Measurements from ENCODE around the gene C12orf54.
"Not testable (repeated sequence)": the region's sequence is repeated elsewhere in the genome, so short reads cannot be mapped to it uniquely, and the experiment has no call there.

The C12orf54 gene

GRCh38 chr12:48482198-48482597 is at the start of gene C12orf54:
TSS of gene C12orf54 (plus strand) at chr12:48482498. CDS start at chr12:48483297, 799 bp downstream.
- H3K27me3 ChIP-seq (ENCODE audit: control insufficient read depth, insufficient read depth, low read length) = no peaks in the 10 kb centered on the region
- H3K9ac ChIP-seq (ENCODE audit: low read length) = no peak within 1 kb of the TSS
- H3K4me1 ChIP-seq (ENCODE audit: control insufficient read depth, low read depth, low read length) = no peaks in the 10 kb centered on the region
- no peak within 1 kb of the TSS for H3K4me3 ChIP-seq (ENCODE audit: low read length)
- H3K27ac ChIP-seq (ENCODE audit: low read length) = no peak within 1 kb of the TSS
- H3K36me3 ChIP-seq (ENCODE audit: control insufficient read depth, low read depth, low read length) = no peaks in the 10 kb centered on the region
- H3K9me3 ChIP-seq (ENCODE audit: control insufficient read depth, low read depth, low read length) = no peaks in the 10 kb centered on the region

GRCh38 chr12:48434016-48434415 is 48.3 kb upstream of the C12orf54 start:
- H3K4me3 ChIP-seq (ENCODE audit: low read length); H3K27me3 ChIP-seq (ENCODE audit: control insufficient read depth, insufficient read depth, low read length); H3K27ac ChIP-seq (ENCODE audit: low read length); H3K4me1 ChIP-seq (ENCODE audit: control insufficient read depth, low read depth, low read length); H3K9me3 ChIP-seq (ENCODE audit: control insufficient read depth, low read depth, low read length); H3K9ac ChIP-seq (ENCODE audit: low read length); H3K36me3 ChIP-seq (ENCODE audit: control insufficient read depth, low read depth, low read length): not testable (repeated sequence)

GRCh38 chr12:48441069-48441468 is 41.2 kb upstream of the C12orf54 start:
- no peak overlapping the region for H3K9ac ChIP-seq (ENCODE audit: low read length)

GRCh38 chr12:48442179-48442847 is 40.0 kb upstream of the C12orf54 start:
- Histone ChIP-seq H3K4me1 (ENCODE audit: control insufficient read depth, low read depth, low read length) (peaks cover 6% of the 10 kb centered on the region), H3K9ac (ENCODE audit: low read length) (no peak overlapping the region), H3K4me3 (ENCODE audit: low read length) (no peak overlapping the region), H3K9me3 (ENCODE audit: control insufficient read depth, low read depth, low read length) (no peaks in the 10 kb centered on the region), H3K36me3 (ENCODE audit: control insufficient read depth, low read depth, low read length) (no peaks in the 10 kb centered on the region), H3K27me3 (ENCODE audit: control insufficient read depth, insufficient read depth, low read length) (no peaks in the 10 kb centered on the region), H3K27ac (ENCODE audit: low read length) (no peak overlapping the region)

More at GRCh38 chr12:48441069-48441468, 41.2 kb upstream of the C12orf54 start:
- Histone ChIP-seq H3K27me3 (ENCODE audit: control insufficient read depth, insufficient read depth, low read length) (no peaks in the 10 kb centered on the region), H3K4me3 (ENCODE audit: low read length) (no peak overlapping the region), H3K36me3 (ENCODE audit: control insufficient read depth, low read depth, low read length) (no peaks in the 10 kb centered on the region), H3K4me1 (ENCODE audit: control insufficient read depth, low read depth, low read length) (peaks cover 2% of the 10 kb centered on the region), H3K27ac (ENCODE audit: low read length) (no peak overlapping the region), H3K9me3 (ENCODE audit: control insufficient read depth, low read depth, low read length) (no peaks in the 10 kb centered on the region)

- Histone ChIP-seq H3K27me3 (ENCODE audit: control insufficient read depth, insufficient read depth, low read length) (no peaks in the 10 kb centered on the region), H3K9ac (ENCODE audit: low read length) (no peak overlapping the region), H3K9me3 (ENCODE audit: control insufficient read depth, low read depth, low read length) (peaks cover 3% of the 10 kb centered on the region), H3K4me1 (ENCODE audit: control insufficient read depth, low read depth, low read length) (peaks cover 12% of the 10 kb centered on the region), H3K27ac (ENCODE audit: low read length) (no peak overlapping the region), H3K4me3 (ENCODE audit: low read length) (no peak overlapping the region), H3K36me3 (ENCODE audit: control insufficient read depth, low read depth, low read length) (no peaks in the 10 kb centered on the region)
These were observed 36.8 kb upstream of the C12orf54 start for GRCh38 chr12:48445538-48445937.

- peaks cover 3% of the 10 kb centered on the region for H3K9me3 ChIP-seq (ENCODE audit: control insufficient read depth, low read depth, low read length)
- no peaks in the 10 kb centered on the region for H3K27me3 ChIP-seq (ENCODE audit: control insufficient read depth, insufficient read depth, low read length)
- no peaks in the 10 kb centered on the region for H3K36me3 ChIP-seq (ENCODE audit: control insufficient read depth, low read depth, low read length)
- H3K27ac ChIP-seq (ENCODE audit: low read length) = no peak overlapping the region
- no peak overlapping the region for H3K4me3 ChIP-seq (ENCODE audit: low read length)
- peaks cover 12% of the 10 kb centered on the region for H3K4me1 ChIP-seq (ENCODE audit: control insufficient read depth, low read depth, low read length)
- no peak overlapping the region for H3K9ac ChIP-seq (ENCODE audit: low read length)
These were observed 36.0 kb upstream of the C12orf54 start for GRCh38 chr12:48446161-48446776.

- peaks cover 3% of the 10 kb centered on the region for H3K9me3 ChIP-seq (ENCODE audit: control insufficient read depth, low read depth, low read length)
- H3K36me3 ChIP-seq (ENCODE audit: control insufficient read depth, low read depth, low read length) = no peaks in the 10 kb centered on the region
- H3K27me3 ChIP-seq (ENCODE audit: control insufficient read depth, insufficient read depth, low read length) = no peaks in the 10 kb centered on the region
- H3K9ac ChIP-seq (ENCODE audit: low read length) = no peak overlapping the region
- no peak overlapping the region for H3K27ac ChIP-seq (ENCODE audit: low read length)
- H3K4me1 ChIP-seq (ENCODE audit: control insufficient read depth, low read depth, low read length) = peaks cover 12% of the 10 kb centered on the region
- no peak overlapping the region for H3K4me3 ChIP-seq (ENCODE audit: low read length)
These were observed 34.5 kb upstream of the C12orf54 start for GRCh38 chr12:48447755-48448154.

- no peak overlapping the region for H3K4me3 ChIP-seq (ENCODE audit: low read length)
- peaks cover 3% of the 10 kb centered on the region for H3K9me3 ChIP-seq (ENCODE audit: control insufficient read depth, low read depth, low read length)
- no peaks in the 10 kb centered on the region for H3K36me3 ChIP-seq (ENCODE audit: control insufficient read depth, low read depth, low read length)
- H3K27me3 ChIP-seq (ENCODE audit: control insufficient read depth, insufficient read depth, low read length) = no peaks in the 10 kb centered on the region
- H3K9ac ChIP-seq (ENCODE audit: low read length) = no peak overlapping the region
- no peak overlapping the region for H3K27ac ChIP-seq (ENCODE audit: low read length)
- H3K4me1 ChIP-seq (ENCODE audit: control insufficient read depth, low read depth, low read length) = peaks cover 6% of the 10 kb centered on the region
These were observed 30.9 kb upstream of the C12orf54 start for GRCh38 chr12:48451372-48451771.

GRCh38 chr12:48452961-48453360 is 29.3 kb upstream of the C12orf54 start:
- H3K4me3 ChIP-seq (ENCODE audit: low read length); H3K27ac ChIP-seq (ENCODE audit: low read length); H3K27me3 ChIP-seq (ENCODE audit: control insufficient read depth, insufficient read depth, low read length); H3K36me3 ChIP-seq (ENCODE audit: control insufficient read depth, low read depth, low read length); H3K4me1 ChIP-seq (ENCODE audit: control insufficient read depth, low read depth, low read length); H3K9ac ChIP-seq (ENCODE audit: low read length); H3K9me3 ChIP-seq (ENCODE audit: control insufficient read depth, low read depth, low read length): not testable (repeated sequence)

- no peak overlapping the region for H3K4me3 ChIP-seq (ENCODE audit: low read length)
- H3K9me3 ChIP-seq (ENCODE audit: control insufficient read depth, low read depth, low read length) = peaks cover 2% of the 10 kb centered on the region
- no peak overlapping the region for H3K9ac ChIP-seq (ENCODE audit: low read length)
- no peak overlapping the region for H3K27ac ChIP-seq (ENCODE audit: low read length)
- no peaks in the 10 kb centered on the region for H3K27me3 ChIP-seq (ENCODE audit: control insufficient read depth, insufficient read depth, low read length)
- H3K36me3 ChIP-seq (ENCODE audit: control insufficient read depth, low read depth, low read length) = no peaks in the 10 kb centered on the region
- H3K4me1 ChIP-seq (ENCODE audit: control insufficient read depth, low read depth, low read length) = no peaks in the 10 kb centered on the region
These were observed 27.6 kb upstream of the C12orf54 start for GRCh38 chr12:48454667-48455066.

- no peaks in the 10 kb centered on the region for H3K27me3 ChIP-seq (ENCODE audit: control insufficient read depth, insufficient read depth, low read length)
- H3K4me1 ChIP-seq (ENCODE audit: control insufficient read depth, low read depth, low read length) = no peaks in the 10 kb centered on the region
- H3K4me3 ChIP-seq (ENCODE audit: low read length) = no peak overlapping the region
- no peaks in the 10 kb centered on the region for H3K9me3 ChIP-seq (ENCODE audit: control insufficient read depth, low read depth, low read length)
- no peak overlapping the region for H3K9ac ChIP-seq (ENCODE audit: low read length)
- H3K27ac ChIP-seq (ENCODE audit: low read length) = no peak overlapping the region
- no peaks in the 10 kb centered on the region for H3K36me3 ChIP-seq (ENCODE audit: control insufficient read depth, low read depth, low read length)
These were observed 27.2 kb upstream of the C12orf54 start for GRCh38 chr12:48455116-48455515.

- Histone ChIP-seq H3K9me3 (ENCODE audit: control insufficient read depth, low read depth, low read length) (no peaks in the 10 kb centered on the region), H3K4me1 (ENCODE audit: control insufficient read depth, low read depth, low read length) (no peaks in the 10 kb centered on the region), H3K9ac (ENCODE audit: low read length) (no peak overlapping the region), H3K27ac (ENCODE audit: low read length) (no peak overlapping the region), H3K27me3 (ENCODE audit: control insufficient read depth, insufficient read depth, low read length) (no peaks in the 10 kb centered on the region), H3K36me3 (ENCODE audit: control insufficient read depth, low read depth, low read length) (no peaks in the 10 kb centered on the region), H3K4me3 (ENCODE audit: low read length) (no peak overlapping the region)
These were observed 23.0 kb upstream of the C12orf54 start for GRCh38 chr12:48459259-48459658.

All from iPS-18a (cell line).